Effector memory CD8-positive, alpha-beta T cell (primary cell): ENCODE measurements around the gene STAB2.

Experiments
- ATAC-seq: fragments of 150-1000 bp; cut with Tn5 transposase; replicated peaks from 2 replicates; pipeline ENCODE4 v1.10.0; 2021; ENCODE audit warnings: mild to moderate bottlenecking, moderate library complexity
- DNase-seq, 3 experiments: peaks; one replicate each; pipeline ENCODE4 v3.0.0; 2021
- H3K27ac Mint-ChIP-seq, 2 donors: one replicate each; pipeline ENCODE4 v1.8.0; 2022; ENCODE audit warnings: mild to moderate bottlenecking in 2 of 2, mixed read lengths in 2 of 2, moderate library complexity in 2 of 2
- H3K27me3 Mint-ChIP-seq, 2 donors: one replicate each; pipeline ENCODE4 v1.8.0; 2022; ENCODE audit warnings: mixed read lengths in 2 of 2
- H3K36me3 Mint-ChIP-seq: one replicate; pipeline ENCODE4 v1.8.0; 2022; ENCODE audit warnings: mild to moderate bottlenecking, moderate library complexity, mixed read lengths; ENCODE audit not compliant: insufficient read depth
- H3K4me1 Mint-ChIP-seq, 2 donors: one replicate each; pipeline ENCODE4 v1.8.0; 2022; ENCODE audit warnings: low read depth in 2 of 2, mixed read lengths in 2 of 2
- H3K4me3 Mint-ChIP-seq, 2 donors: one replicate each; pipeline ENCODE4 v1.8.0; 2022; ENCODE audit warnings: mild to moderate bottlenecking in 2 of 2, mixed read lengths in 2 of 2, moderate library complexity in 2 of 2
- H3K9me3 Mint-ChIP-seq, 2 donors: one replicate each; pipeline ENCODE4 v1.8.0; 2022; ENCODE audit warnings: mixed read lengths in 2 of 2

STAB2 gene

GRCh38 chr12:103811791-103812190 lies 224.7 kb downstream of the STAB2 start:
- no peak for DNase-seq
- no peak overlapping the region for H3K27ac Mint-ChIP-seq
- H3K27me3 Mint-ChIP-seq, result no peaks in the 10 kb centered on the region
- no peak overlapping the region for H3K4me3 Mint-ChIP-seq
- peaks cover 7% of the 10 kb centered on the region for H3K36me3 Mint-ChIP-seq
- ATAC-seq, result no peak
- H3K9me3 Mint-ChIP-seq, result no peaks in the 10 kb centered on the region
- no peaks in the 10 kb centered on the region for H3K4me1 Mint-ChIP-seq

DNA sequence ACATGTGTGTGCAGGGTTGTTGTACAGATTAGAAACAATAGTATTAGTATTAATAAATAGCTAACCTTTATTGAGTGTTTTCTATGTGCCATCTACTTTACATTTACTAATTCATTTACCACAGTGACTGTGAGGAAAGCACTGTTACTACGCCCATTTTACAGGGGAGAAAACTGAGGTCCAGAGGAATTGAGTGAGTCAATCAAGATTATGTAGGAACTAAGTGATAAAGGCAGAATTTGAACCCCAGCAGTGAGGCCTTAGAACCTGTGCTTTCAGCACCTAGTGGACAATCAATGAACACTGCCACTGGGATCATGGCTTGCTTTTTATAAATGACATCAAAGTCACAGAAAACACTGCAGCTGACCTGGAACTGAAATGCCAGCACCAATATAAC lies 225.7 kb downstream of the STAB2 start:
- no peaks in the 10 kb centered on the region for H3K4me1 Mint-ChIP-seq
- H3K9me3 Mint-ChIP-seq, result no peaks in the 10 kb centered on the region
- DNase-seq (no peak), ATAC-seq (no peak)
- H3K4me3 Mint-ChIP-seq, result no peak overlapping the region
- H3K27ac Mint-ChIP-seq, result no peak overlapping the region
- H3K27me3 Mint-ChIP-seq, result no peaks in the 10 kb centered on the region
- peaks cover 7% of the 10 kb centered on the region for H3K36me3 Mint-ChIP-seq

GRCh38 chr12:103813426-103813825 lies 226.4 kb downstream of the STAB2 start:
- H3K36me3 Mint-ChIP-seq, result peaks cover 7% of the 10 kb centered on the region
- no peak overlapping the region for H3K4me3 Mint-ChIP-seq
- no peak overlapping the region for H3K27ac Mint-ChIP-seq
- no peaks in the 10 kb centered on the region for H3K9me3 Mint-ChIP-seq
- no peaks in the 10 kb centered on the region for H3K4me1 Mint-ChIP-seq
- ATAC-seq (no peak), DNase-seq (no peak)
- H3K27me3 Mint-ChIP-seq, result no peaks in the 10 kb centered on the region

- no peaks in the 10 kb centered on the region for H3K27me3 Mint-ChIP-seq
- peaks cover 7% of the 10 kb centered on the region for H3K36me3 Mint-ChIP-seq
- H3K27ac Mint-ChIP-seq, result no peak overlapping the region
- no peaks in the 10 kb centered on the region for H3K4me1 Mint-ChIP-seq
- no peaks in the 10 kb centered on the region for H3K9me3 Mint-ChIP-seq
- H3K4me3 Mint-ChIP-seq, result no peak overlapping the region
- no peak for ATAC-seq
- DNase-seq, result no peak
Observed at GRCh38 chr12:103813949-103814348, 226.9 kb downstream of the STAB2 start.

GRCh38 chr12:103814436-103814835 lies 227.4 kb downstream of the STAB2 start:
- Mint-ChIP-seq H3K9me3 (no peaks in the 10 kb centered on the region), H3K36me3 (peaks cover 7% of the 10 kb centered on the region), H3K27me3 (no peaks in the 10 kb centered on the region), H3K4me1 (no peaks in the 10 kb centered on the region), H3K27ac (no peak overlapping the region), H3K4me3 (no peak overlapping the region)
- ATAC-seq (no peak), DNase-seq (no peak)
